Fibroblast of lung (primary cell): ENCODE data around the gene CARS1. TPM values are rescaled to one million over a fixed set of nuclear protein-coding genes. Genes with fewer than 3 reads are reported as not detected.
"Not testable (repeated sequence)": the region's sequence is repeated elsewhere in the genome, so short reads cannot be mapped to it uniquely, and the experiment has no call there.

Experiments
- DNase-seq, 2 donors: peaks; one replicate each; pipeline versions ENCODE4 v3.0.0 to v3.0.0-alpha.2; 2010; ENCODE audit warnings: low read depth in 2 of 2
- H2AFZ ChIP-seq: 2 replicates; pipeline ENCODE4 v1.5.1; 2012; ENCODE audit warnings: low read length, control low read depth, inconsistent platforms
- H3K27ac ChIP-seq: 2 replicates; pipeline ENCODE4 v1.5.1; 2011; ENCODE audit warnings: low read length, control low read depth; ENCODE audit not compliant: insufficient read depth
- H3K27me3 ChIP-seq: 2 replicates; pipeline ENCODE4 v1.5.1; 2011; ENCODE audit warnings: mild to moderate bottlenecking, low read length; ENCODE audit not compliant: control insufficient read depth, insufficient read depth
- H3K36me3 ChIP-seq: 2 replicates; pipeline ENCODE4 v1.5.1; 2011; ENCODE audit warnings: low read length; ENCODE audit not compliant: control insufficient read depth, insufficient read depth
- H3K4me1 ChIP-seq: 2 replicates; pipeline ENCODE4 v1.5.1; 2011; ENCODE audit warnings: low read length; ENCODE audit not compliant: control insufficient read depth, insufficient read depth; ENCODE audit errors: extremely low read depth
- H3K4me2 ChIP-seq: 2 replicates; pipeline ENCODE4 v1.5.1; 2011; ENCODE audit warnings: low read length, control low read depth; ENCODE audit not compliant: insufficient read depth; ENCODE audit errors: extremely low read depth
- H3K4me3 ChIP-seq, 4 experiments: fragments of 200-600 bp in 1 of 4; sonication (generic) in 1 of 4; replicated peaks in 1 of 4; 2 replicates each; pipeline ENCODE4 v1.5.1; 2011 to 2016; ENCODE audit warnings: low read length in 4 of 4, low read depth in 3 of 4, mild to moderate bottlenecking in 3 of 4, control low read depth in 2 of 4, inconsistent platforms in 1 of 4, mixed read lengths in 1 of 4; ENCODE audit not compliant: insufficient read depth in 1 of 4; ENCODE audit errors: control extremely low read depth in 1 of 4
- H3K79me2 ChIP-seq: 2 replicates; pipeline ENCODE4 v1.5.1; 2012; ENCODE audit warnings: mild to moderate bottlenecking, low read length, inconsistent platforms; ENCODE audit not compliant: control insufficient read depth, insufficient read depth
- H3K9ac ChIP-seq: 2 replicates; pipeline ENCODE4 v1.5.1; 2011; ENCODE audit warnings: mild to moderate bottlenecking, low read length, control low read depth; ENCODE audit not compliant: insufficient read depth
- H3K9me3 ChIP-seq: 2 replicates; pipeline ENCODE4 v1.5.1; 2012; ENCODE audit warnings: low read depth, low read length; ENCODE audit not compliant: control insufficient read depth, insufficient read depth
- H4K20me1 ChIP-seq: 2 replicates; pipeline ENCODE4 v1.5.1; 2011; ENCODE audit warnings: low read length; ENCODE audit not compliant: control insufficient read depth, insufficient read depth; ENCODE audit errors: extremely low read depth
- EZH2 ChIP-seq: IDR thresholded peaks from 2 replicates; pipeline ENCODE4 v1.5.1; 2012; ENCODE audit warnings: low read length, control low read depth, mild to moderate bottlenecking; ENCODE audit errors: missing control alignments
- polyA plus RNA-seq, 2 donors: library from polyadenylated mRNA; depleted of rRNA in 1 of 2; stranded (reverse) in 1 of 2; unstranded in 1 of 2; fragments of >200 nt; gene quantifications; 2 replicates each; pipeline ENCODE4 v1.2.1, GENCODE V29; 2011 to 2012; ENCODE audit warnings: missing spikeins in 1 of 2
- total RNA-seq: library from RNA; depleted of rRNA; stranded (reverse); fragments of >200 nt; gene quantifications from 2 replicates; pipeline ENCODE4 v1.2.1, GENCODE V29; 2014
- TF ChIP-seq, protein P1 (sequence below), 2 donors: IDR thresholded peaks in 1 of 2; conservative IDR thresholded peaks in 1 of 2; 1 replicate in 1 of 2; 2 replicates in 1 of 2; pipeline ENCODE4 v1.5.1; 2011 to 2012; ENCODE audit warnings: low read length in 2 of 2, control low read depth in 1 of 2, inconsistent platforms in 1 of 2, low read depth in 1 of 2, mild to moderate bottlenecking in 1 of 2

CARS1 gene
- total and polyA plus RNA-seq, 2 donors (not counting 1 experiment from before 2014, with no cell fraction given): 67.5 to 149 TPM

DNA sequence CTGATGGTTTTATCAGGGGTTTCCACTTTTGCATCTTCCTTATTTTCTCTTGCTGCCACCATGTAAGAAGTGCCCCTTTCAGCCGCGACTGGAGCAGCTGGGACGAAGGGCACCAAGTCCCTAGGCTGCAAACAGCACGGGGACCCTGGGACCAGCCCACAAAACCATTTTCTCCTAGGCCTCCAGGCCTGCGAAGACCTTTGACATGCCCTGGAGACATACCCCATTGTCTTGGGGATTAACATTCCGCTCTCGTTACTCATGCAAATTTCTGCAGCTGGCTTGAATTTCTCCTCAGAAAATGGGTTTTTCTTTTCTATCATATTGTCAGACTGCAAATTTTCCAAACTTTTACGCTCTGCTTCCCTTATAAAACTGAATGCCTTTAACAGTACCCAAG is 6.7 kb upstream of the CARS1 start:
- not testable (repeated sequence) for DNase-seq, H3K9ac ChIP-seq, H3K9me3 ChIP-seq, H3K4me1 ChIP-seq, H3K4me2 ChIP-seq, H3K27me3 ChIP-seq, H2AFZ ChIP-seq, H3K79me2 ChIP-seq, H4K20me1 ChIP-seq, H3K27ac ChIP-seq, H3K36me3 ChIP-seq, H3K4me3 ChIP-seq

GRCh38 chr11:3063432-3063831 is 6.2 kb upstream of the CARS1 start:
- not testable (repeated sequence) for DNase-seq, H4K20me1 ChIP-seq, H3K4me2 ChIP-seq, H3K9me3 ChIP-seq, H3K9ac ChIP-seq, H3K36me3 ChIP-seq, H3K27me3 ChIP-seq, H3K79me2 ChIP-seq, H3K27ac ChIP-seq, H3K4me1 ChIP-seq, H2AFZ ChIP-seq, H3K4me3 ChIP-seq

GRCh38 chr11:3060436-3061025 is 3.3 kb upstream of the CARS1 start:
- Histone ChIP-seq H3K79me2 (peaks cover 16% of the 10 kb centered on the region), H3K4me3 (no peak overlapping the region), H3K36me3 (no peaks in the 10 kb centered on the region), H4K20me1 (no peaks in the 10 kb centered on the region), H3K27ac (no peak overlapping the region), H2AFZ (no peak overlapping the region), H3K4me2 (no peak overlapping the region), H3K9ac (no peak overlapping the region), H3K4me1 (peaks cover 11% of the 10 kb centered on the region), H3K27me3 (no peaks in the 10 kb centered on the region), H3K9me3 (no peaks in the 10 kb centered on the region)
- TF ChIP-seq, protein P1, sequence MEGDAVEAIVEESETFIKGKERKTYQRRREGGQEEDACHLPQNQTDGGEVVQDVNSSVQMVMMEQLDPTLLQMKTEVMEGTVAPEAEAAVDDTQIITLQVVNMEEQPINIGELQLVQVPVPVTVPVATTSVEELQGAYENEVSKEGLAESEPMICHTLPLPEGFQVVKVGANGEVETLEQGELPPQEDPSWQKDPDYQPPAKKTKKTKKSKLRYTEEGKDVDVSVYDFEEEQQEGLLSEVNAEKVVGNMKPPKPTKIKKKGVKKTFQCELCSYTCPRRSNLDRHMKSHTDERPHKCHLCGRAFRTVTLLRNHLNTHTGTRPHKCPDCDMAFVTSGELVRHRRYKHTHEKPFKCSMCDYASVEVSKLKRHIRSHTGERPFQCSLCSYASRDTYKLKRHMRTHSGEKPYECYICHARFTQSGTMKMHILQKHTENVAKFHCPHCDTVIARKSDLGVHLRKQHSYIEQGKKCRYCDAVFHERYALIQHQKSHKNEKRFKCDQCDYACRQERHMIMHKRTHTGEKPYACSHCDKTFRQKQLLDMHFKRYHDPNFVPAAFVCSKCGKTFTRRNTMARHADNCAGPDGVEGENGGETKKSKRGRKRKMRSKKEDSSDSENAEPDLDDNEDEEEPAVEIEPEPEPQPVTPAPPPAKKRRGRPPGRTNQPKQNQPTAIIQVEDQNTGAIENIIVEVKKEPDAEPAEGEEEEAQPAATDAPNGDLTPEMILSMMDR (conservative IDR thresholded peaks at IDR 0.05 in 1 of 2, IDR thresholded peaks at IDR 0.05 in 1 of 2; ENCODE audit: low read depth in 1 of 2, low read length in 2 of 2): no peak
- no peak for TF ChIP-seq EZH2
- DNase-seq: no peak

- TF ChIP-seq, protein P1 (conservative IDR thresholded peaks at IDR 0.05 in 1 of 2, IDR thresholded peaks at IDR 0.05 in 1 of 2; ENCODE audit: low read depth in 1 of 2, low read length in 2 of 2): no peak
- TF ChIP-seq EZH2: no peak
- no peaks in the 10 kb centered on the region for H3K9me3 ChIP-seq
- peak; percentile 86 for DNase-seq
- no peak overlapping the region for H3K4me3 ChIP-seq
- H3K4me2 ChIP-seq: peak overlapping the region; percentile 51
- H2AFZ ChIP-seq: peak overlapping the region; percentile 64
- no peaks in the 10 kb centered on the region for H3K27me3 ChIP-seq
- H3K9ac ChIP-seq: peak overlapping the region; percentile 7
- H3K4me1 ChIP-seq: peaks cover 11% of the 10 kb centered on the region
- H3K36me3 ChIP-seq: no peaks in the 10 kb centered on the region
- no peaks in the 10 kb centered on the region for H4K20me1 ChIP-seq
- H3K79me2 ChIP-seq: peaks cover 30% of the 10 kb centered on the region
- peak overlapping the region; percentile 61 for H3K27ac ChIP-seq
Observed at GRCh38 chr11:3058753-3059664, 1.8 kb upstream of the CARS1 start.
